ENCODE results near the gene GNG2. TPM values are rescaled to one million over a fixed set of nuclear protein-coding genes. Genes with fewer than 3 reads are reported as not detected.

Gene GNG2
- total and polyA plus RNA-seq, 2 of the 8 experiments (the other 6 are each of a cell fraction or from before 2014, with no cell fraction given), result 8.2 to 17.9 TPM

DNA sequence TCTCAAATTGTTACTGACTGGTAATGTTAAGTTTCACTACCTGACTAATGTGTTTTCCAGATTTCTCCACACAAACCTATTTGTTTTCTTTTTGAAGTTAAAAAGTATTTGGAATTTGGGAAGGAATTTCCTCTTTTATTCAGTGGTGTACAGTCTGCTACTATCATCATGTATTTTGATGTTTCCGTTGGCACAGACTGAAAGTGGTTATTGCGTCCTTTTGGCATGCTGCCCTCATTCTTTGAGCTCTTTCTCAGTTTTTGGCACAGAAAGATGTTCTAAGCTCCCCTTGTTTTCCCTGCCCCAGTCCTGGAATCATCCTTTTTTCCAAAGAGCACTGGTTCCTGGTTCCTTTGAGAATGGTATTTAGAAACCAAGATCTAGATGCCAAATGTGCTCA is 97.5 kb downstream of the GNG2 start (continued):
- no peak for TF ChIP-seq GTF2F1 (IDR thresholded peaks at IDR 0.05; ENCODE audit: borderline replicate concordance, low read depth, low read length)
